ENCODE measurements around the gene C1orf35. TPM values are rescaled to one million over a fixed set of nuclear protein-coding genes. Genes with fewer than 3 reads are reported as not detected.
A peak's percentile ranks its signal among the peaks of the same experiment; 100 is the strongest.

C1orf35 gene
- total and polyA plus RNA-seq, 9 of the 15 experiments (the other 6 are each of a cell fraction or from before 2014, with no cell fraction given) = 3.2 to 48.7 (median 12.5) TPM

DNA sequence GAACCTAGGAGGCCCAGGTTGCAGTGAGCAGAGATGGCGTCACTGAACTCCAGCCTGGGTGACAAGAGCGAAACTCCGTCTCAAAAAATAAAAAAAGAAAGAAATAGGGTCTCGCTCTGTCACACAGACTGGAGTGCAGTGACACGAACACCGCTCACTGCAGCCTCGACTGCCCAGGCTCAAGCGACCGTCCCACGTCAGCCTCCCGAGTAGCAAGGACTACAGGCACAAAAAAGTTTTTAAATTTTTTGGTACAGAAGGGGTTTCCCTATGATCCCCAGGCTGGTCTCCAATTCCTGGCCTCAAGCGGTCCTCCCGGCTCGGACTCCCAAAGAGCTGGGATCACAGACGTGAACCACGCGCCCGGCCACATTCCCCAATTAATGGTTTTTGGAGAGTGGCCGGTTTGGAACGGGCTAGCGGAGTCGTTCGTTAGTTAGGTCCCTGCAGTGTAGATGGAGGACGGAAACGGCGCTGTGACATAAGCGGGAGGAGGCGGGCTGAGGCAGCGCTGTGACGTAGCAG, 36.3 kb upstream of the C1orf35 start (continued):
- TF ChIP-seq, protein P1, sequence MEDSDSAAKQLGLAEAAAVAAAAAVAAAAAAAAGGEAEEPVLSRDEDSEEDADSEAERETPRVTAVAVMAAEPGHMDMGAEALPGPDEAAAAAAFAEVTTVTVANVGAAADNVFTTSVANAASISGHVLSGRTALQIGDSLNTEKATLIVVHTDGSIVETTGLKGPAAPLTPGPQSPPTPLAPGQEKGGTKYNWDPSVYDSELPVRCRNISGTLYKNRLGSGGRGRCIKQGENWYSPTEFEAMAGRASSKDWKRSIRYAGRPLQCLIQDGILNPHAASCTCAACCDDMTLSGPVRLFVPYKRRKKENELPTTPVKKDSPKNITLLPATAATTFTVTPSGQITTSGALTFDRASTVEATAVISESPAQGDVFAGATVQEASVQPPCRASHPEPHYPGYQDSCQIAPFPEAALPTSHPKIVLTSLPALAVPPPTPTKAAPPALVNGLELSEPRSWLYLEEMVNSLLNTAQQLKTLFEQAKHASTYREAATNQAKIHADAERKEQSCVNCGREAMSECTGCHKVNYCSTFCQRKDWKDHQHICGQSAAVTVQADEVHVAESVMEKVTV (CRISPR knock-in tag; IDR thresholded peaks at IDR 0.05) = 0 out of 2 replicates have a peak, but pooled peaks have one; percentile 7
- TF ChIP-seq CBX8 (IDR thresholded peaks at IDR 0.05; ENCODE audit: borderline replicate concordance, extremely low read depth, low read depth, low read length, poor library complexity, severe bottlenecking) (no peak), SMARCA5 (IDR thresholded peaks at IDR 0.05) (no peak), CEBPG (CRISPR knock-in tag; IDR thresholded peaks at IDR 0.05) (no peak; the same call in 1 of the 2 replicates), CEBPG (tag; conservative IDR thresholded peaks at IDR 0.05 in 1 of 2, IDR thresholded peaks at IDR 0.05 in 1 of 2) (no peak), DMBX1 (CRISPR knock-in tag; IDR thresholded peaks at IDR 0.05; ENCODE audit: borderline replicate concordance) (peak; percentile 45; the same call in 1 of the 2 replicates), ZNF282 (CRISPR knock-in tag; IDR thresholded peaks at IDR 0.05) (no peak), ETV6 (IDR thresholded peaks at IDR 0.05; ENCODE audit: borderline replicate concordance in 1 of 2, low read depth in 2 of 2, low read length in 1 of 2) (0 out of 4 replicates have a peak, but pooled peaks of 1 of the 2 experiments have one; percentile 30), ETV6 (CRISPR knock-in tag; IDR thresholded peaks at IDR 0.05; ENCODE audit: borderline replicate concordance) (no peak), KAT8 (IDR thresholded peaks at IDR 0.05; ENCODE audit: low read depth) (no peak), PHF20 (IDR thresholded peaks at IDR 0.05; ENCODE audit: partially characterized antibody) (no peak), EZH2 (IDR thresholded peaks at IDR 0.05; ENCODE audit: borderline replicate concordance, low read depth, low read length) (no peak), SRSF1 (IDR thresholded peaks at IDR 0.05; ENCODE audit: low read depth, low read length) (no peak), CC2D1A (IDR thresholded peaks at IDR 0.05) (no peak), ZNF175 (CRISPR knock-in tag; IDR thresholded peaks at IDR 0.05; ENCODE audit: low read depth) (no peak), ATF1 (CRISPR knock-in tag; IDR thresholded peaks at IDR 0.05) (no peak; the same call in 1 of the 2 replicates), ATF1 (tag; IDR thresholded peaks at IDR 0.05) (no peak)
- TF ChIP-seq, protein P2, sequence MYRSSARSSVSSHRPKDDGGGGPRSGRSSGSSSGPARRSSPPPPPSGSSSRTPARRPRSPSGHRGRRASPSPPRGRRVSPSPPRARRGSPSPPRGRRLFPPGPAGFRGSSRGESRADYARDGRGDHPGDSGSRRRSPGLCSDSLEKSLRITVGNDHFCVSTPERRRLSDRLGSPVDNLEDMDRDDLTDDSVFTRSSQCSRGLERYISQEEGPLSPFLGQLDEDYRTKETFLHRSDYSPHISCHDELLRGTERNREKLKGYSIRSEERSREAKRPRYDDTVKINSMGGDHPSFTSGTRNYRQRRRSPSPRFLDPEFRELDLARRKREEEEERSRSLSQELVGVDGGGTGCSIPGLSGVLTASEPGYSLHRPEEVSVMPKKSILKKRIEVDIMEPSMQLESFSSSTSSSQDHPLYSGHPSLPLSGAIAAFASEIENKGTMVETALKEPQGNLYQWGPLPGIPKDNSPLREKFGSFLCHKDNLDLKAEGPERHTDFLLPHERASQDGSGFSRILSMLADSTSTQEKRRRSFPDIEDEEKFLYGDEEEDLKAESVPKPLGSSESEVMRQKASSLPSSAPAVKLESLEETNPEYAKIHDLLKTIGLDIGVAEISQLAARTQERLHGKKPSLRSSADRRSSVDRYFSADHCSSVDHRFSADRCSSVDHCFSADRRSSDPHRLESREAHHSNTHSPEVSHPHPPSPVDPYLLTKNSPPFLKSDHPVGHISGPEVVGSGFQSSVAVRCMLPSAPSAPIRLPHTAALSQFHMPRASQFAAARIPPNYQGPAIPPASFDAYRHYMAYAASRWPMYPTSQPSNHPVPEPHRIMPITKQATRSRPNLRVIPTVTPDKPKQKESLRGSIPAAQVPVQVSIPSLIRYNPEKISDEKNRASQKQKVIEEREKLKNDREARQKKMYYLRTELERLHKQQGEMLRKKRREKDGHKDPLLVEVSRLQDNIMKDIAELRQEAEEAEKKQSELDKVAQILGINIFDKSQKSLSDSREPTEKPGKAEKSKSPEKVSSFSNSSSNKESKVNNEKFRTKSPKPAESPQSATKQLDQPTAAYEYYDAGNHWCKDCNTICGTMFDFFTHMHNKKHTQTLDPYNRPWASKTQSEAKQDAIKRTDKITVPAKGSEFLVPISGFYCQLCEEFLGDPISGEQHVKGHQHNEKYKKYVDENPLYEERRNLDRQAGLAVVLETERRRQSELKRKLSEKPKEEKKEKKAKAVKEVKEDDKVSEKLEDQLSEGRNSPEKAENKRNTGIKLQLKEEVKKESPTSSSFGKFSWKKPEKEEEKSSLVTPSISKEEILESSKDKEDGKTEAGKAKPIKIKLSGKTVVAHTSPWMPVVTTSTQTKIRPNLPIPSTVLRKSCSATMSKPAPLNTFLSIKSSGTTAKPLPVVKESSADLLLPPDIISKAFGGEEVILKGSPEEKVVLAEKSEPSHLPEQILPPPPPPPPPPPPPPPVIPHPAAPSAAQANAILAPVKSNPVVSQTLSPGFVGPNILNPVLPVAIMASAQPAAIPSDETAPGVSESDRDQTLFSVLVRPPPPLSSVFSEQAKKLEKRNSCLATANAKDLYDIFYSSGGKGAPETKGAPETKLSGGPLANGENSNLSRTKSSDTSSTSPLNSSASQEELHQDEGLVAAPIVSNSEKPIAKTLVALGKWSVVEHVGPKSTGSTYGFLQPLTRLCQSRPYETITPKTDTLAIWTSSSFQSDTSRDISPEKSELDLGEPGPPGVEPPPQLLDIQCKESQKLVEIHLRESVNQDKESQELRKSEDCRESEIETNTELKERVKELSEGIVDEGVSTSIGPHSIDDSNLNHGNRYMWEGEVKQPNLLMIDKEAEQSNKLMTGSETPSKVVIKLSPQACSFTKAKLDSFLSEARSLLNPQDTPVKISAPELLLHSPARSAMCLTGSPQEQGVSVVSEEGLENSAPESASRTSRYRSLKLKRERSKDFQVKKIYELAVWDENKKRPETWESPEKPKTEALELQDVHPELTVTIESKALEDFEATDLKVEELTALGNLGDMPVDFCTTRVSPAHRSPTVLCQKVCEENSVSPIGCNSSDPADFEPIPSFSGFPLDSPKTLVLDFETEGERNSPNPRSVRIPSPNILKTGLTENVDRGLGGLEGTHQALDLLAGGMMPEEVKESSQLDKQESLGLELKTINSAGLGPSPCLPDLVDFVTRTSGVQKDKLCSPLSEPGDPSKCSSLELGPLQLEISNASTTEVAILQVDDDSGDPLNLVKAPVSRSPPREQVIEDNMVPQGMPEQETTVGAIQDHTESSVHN (IDR thresholded peaks at IDR 0.05; ENCODE audit: borderline replicate concordance in 1 of 2, low read depth in 1 of 2) = peak in 1 of 2 experiments; percentile 68; a peak in 1 of 4 replicates
